Epithelial cell of esophagus (primary cell): Measurements from ENCODE around the gene NRIP3.
A peak's percentile ranks its signal among the peaks of the same experiment; 100 is the strongest.

Experiments used
- DNase-seq: peaks from one replicate; pipeline ENCODE4 v3.0.0; 2010; ENCODE audit warnings: low read depth
- H3K4me3 ChIP-seq: 2 replicates; pipeline ENCODE4 v1.5.1; 2011; ENCODE audit warnings: mild to moderate bottlenecking, low read length, control low read depth
- TF ChIP-seq, protein P1 (sequence below): IDR thresholded peaks from 2 replicates; pipeline ENCODE4 v1.5.1; 2011; ENCODE audit warnings: low read depth, mild to moderate bottlenecking, low read length, control low read depth, inconsistent platforms; ENCODE audit not compliant: insufficient read depth; ENCODE audit errors: missing control alignments

NRIP3 gene

DNA sequence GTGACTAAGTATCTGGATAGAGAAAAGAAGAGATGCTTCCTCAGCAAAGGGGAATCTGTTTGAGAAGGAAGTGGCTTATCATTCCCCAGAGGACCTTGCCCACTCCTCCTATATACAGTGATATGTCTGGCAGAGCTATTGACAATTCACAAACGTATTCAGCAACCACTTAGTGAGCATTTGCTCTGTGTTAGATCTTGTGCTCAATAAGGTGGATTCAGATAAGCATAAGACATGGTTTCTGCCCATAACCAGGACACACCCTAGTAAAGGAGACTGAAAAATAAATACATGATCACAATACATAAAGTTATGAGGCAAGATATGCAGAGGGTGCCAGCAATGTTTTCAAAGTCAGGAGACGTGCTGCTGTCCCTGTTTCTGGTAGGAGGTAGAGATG is 41.0 kb downstream of the NRIP3 start:
- DNase-seq, result no peak
- TF ChIP-seq, protein P1, sequence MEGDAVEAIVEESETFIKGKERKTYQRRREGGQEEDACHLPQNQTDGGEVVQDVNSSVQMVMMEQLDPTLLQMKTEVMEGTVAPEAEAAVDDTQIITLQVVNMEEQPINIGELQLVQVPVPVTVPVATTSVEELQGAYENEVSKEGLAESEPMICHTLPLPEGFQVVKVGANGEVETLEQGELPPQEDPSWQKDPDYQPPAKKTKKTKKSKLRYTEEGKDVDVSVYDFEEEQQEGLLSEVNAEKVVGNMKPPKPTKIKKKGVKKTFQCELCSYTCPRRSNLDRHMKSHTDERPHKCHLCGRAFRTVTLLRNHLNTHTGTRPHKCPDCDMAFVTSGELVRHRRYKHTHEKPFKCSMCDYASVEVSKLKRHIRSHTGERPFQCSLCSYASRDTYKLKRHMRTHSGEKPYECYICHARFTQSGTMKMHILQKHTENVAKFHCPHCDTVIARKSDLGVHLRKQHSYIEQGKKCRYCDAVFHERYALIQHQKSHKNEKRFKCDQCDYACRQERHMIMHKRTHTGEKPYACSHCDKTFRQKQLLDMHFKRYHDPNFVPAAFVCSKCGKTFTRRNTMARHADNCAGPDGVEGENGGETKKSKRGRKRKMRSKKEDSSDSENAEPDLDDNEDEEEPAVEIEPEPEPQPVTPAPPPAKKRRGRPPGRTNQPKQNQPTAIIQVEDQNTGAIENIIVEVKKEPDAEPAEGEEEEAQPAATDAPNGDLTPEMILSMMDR, result no peak
- peak overlapping the region; percentile 87 for H3K4me3 ChIP-seq

GRCh38 chr11:8961401-8961800 is 42.4 kb downstream of the NRIP3 start:
- no peak for DNase-seq
- H3K4me3 ChIP-seq, result no peak overlapping the region
- TF ChIP-seq, protein P1, result no peak

DNA sequence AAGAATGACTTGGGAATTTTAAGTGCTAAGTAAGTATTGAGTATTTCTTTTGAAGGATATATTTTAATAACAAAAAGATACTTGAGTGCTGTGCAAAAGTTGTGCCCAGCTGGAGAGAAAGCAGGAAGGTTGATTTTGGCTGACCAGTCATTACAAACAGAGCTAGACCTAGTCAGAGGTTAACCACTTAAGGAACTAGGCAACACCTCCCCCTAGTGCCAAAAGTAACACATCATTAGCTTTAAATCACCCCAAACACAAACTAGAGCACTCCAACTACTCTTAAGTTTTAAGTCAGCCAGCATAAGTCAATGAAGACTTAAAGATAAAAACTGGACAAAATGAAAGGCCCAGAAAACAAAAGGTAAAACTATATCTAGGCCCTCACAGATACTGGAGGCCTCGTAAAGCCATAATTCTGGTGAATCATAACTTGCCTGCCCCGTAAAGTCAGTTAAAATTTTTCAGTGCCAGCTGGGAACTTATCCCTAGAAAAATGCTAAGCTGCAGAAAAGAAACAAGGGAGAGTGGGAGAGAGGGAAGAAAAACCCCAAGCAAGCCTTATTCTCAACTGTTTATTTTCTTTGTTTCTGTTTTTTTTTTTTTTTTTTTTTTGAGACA is 44.1 kb downstream of the NRIP3 start:
- TF ChIP-seq, protein P1, result peak; percentile 78
- no peak overlapping the region for H3K4me3 ChIP-seq

GRCh38 chr11:8956860-8957259 is 46.9 kb downstream of the NRIP3 start:
- no peak for DNase-seq
- H3K4me3 ChIP-seq, result no peak overlapping the region
- TF ChIP-seq, protein P1, result no peak

More for the DNA sequence above, 44.1 kb downstream of the NRIP3 start:
- peak; percentile 81 for DNase-seq

- H3K4me3 ChIP-seq, result no peak overlapping the region
- no peak for DNase-seq
- TF ChIP-seq, protein P1, result no peak
These were observed 54.9 kb downstream of the NRIP3 start for GRCh38 chr11:8948886-8949285.

DNA sequence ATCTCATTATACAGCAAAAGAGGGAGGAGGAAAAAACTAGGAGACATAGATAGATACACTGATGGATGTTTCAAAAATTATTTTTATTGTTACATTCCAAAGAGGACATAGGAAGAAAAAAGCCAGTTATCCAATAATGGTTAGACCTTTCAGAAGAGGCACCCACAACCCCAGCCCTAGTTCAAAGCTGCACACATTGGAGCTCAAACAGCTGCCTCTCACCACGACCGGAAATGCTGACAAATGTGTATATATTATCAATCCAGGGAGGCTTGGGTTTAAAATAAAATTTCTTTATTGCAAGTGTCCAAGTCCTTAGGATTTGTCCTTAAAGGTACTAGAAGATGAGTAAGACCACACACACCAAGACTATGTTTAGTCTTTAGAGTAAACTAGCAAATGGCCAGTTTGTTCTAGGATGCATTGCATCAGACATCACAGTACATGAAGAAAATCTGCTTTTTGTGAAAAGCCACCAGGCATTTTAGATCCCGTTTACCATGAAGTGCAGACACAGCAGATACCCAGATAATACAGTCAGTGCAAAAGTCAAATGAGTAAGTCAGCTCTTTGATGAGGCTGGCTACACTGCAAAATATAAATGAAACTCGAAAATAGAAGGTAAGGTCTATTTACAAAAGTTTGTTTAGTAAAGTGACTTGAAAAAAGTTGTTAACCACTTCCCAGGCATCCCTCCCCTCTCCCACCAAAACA is 56.4 kb downstream of the NRIP3 start:
- TF ChIP-seq, protein P1, result no peak
- DNase-seq, result no peak
- H3K4me3 ChIP-seq, result no peak overlapping the region
